IPS DF 4.7 (cell line): ENCODE measurements around the gene SEBOX.

Experiments
- DNase-seq: peaks from one replicate; pipeline ENCODE4 v3.0.0-alpha.2; 2013; ENCODE audit warnings: low spot score; ENCODE audit errors: extremely low read depth

The SEBOX gene

GRCh38 chr17:28368915-28369683 is 4.1 kb upstream of the SEBOX start:
- DNase-seq = no peak

GRCh38 chr17:28368306-28368831 is 3.4 kb upstream of the SEBOX start:
- DNase-seq = no peak

DNA sequence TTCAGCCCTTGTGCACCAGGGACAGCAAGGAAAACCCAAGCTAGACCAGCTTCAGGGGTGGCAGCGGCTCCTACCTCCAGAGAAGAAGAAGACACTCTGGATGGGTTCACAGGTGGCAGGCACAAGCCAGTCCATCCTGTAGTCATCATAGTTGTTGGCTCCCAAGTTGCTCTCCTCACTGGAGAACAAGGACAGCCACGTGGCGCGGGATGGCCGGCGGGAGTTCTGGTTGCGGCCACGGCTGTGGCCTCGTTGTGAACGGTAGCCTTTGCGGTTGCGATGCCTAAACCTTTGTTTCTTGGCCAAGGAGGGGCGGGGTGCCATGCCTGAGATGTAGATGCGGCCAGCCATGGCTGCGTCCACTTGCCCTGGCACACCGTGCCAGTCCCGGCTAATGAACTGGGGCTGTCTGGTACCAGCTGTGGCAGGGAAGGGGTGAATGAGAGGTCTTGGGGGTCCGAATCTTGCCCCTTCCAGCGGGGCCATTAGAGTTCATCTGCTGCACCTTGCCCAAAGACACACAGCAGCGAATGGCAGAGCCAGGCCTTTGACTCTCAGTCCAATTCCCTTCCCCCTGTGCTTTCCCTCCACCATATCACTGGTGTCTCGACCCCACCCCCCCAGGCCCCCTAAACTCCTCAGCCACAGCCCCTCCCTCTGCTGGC is 2.8 kb upstream of the SEBOX start:
- DNase-seq = no peak

DNA sequence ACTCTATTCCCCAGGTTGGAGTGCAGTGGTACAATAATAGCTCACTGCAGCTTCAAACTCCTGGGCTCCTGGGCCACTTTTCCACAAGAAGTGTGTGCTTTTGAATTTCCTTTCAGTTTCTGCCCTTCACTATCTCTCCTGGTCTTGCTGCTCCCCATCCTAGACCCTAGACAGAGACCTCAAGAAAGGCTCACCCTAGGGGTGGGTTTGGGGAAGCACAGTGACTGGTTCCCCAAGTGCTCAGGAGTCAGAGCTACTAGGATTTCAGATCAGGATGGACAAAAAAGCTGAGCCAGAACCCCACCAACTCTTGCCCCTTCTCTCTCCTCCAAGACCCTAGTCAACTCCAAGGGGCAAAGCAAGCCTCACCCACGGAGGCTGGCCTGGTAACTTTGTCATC is 1.6 kb upstream of the SEBOX start:
- DNase-seq = no peak

GRCh38 chr17:28365487-28365886 is 488 bp upstream of the SEBOX start:
- DNase-seq = no peak

DNA sequence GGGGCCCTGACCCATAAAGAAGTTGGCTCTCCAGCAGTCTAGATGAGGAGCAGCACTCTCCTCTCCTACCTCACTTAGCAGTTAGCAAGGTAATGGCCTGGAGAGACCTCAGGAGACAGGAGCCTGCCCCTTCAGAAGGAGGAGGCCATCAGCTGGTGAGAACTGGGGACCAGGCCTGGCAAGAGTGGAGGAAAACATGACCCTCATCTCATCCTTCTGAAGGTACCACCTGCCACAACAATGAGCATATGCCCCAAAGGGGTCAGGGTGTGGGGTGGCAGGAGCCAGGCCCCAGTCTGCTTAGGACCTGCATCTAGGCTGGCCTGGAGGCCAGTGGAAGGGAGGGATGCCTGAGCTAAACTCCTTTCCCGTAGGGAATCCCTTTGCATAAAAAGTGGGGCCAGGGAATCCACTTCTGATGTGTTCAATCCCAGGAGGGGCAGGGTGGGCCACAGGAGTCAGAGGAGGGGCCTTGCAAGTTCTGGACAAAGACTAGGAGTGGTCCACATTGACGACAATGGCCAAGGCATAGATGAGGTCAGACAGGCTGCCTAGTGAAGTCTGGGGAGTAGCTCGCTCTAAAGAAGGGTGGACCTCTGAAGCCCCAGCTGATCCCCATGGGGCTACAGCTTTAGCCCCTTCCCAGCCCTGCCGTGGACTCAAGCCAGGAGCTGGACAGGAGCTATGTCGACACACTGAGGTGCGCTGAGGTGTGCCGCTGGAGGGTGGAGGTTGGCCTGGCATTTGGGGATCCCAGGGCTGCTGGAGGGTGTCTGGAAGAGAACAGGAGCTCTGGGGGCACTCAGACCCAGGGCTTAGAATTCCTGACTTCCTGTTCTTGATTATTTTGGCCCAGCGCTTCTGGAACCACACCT is 986 bp downstream of the SEBOX start:
- no peak for DNase-seq

GRCh38 chr17:28363186-28363585 is 1.8 kb downstream of the SEBOX start:
- DNase-seq = no peak

- no peak for DNase-seq
Observed at GRCh38 chr17:28357901-28358197, 7.2 kb downstream of the SEBOX start.

- no peak for DNase-seq
Observed at GRCh38 chr17:28357061-28357900, 7.7 kb downstream of the SEBOX start, which contains the start of gene POLDIP2. POLDIP2 (minus strand) TSS chr17:28357527; CDS start chr17:28357448, 79 bp downstream.

DNA sequence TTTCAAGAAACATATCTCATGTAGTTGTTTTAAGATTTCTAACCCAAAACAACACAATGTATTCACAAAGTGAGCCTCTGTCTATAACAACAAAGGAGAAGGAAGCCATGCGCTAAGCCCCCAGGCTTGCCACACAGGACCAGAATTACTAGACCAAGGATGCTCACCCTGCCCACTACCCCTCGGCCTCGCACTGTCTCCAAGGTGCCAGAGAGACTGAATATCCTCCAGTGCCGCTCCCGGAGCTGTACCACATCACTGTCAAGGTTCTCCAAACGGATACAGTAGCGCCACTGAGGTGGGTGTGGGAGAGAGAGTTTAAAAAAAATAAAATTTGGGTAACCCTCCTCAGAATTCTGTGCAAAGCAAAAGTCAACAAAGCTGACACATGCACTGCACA is 14.7 kb downstream of the SEBOX start:
- no peak for DNase-seq

DNA sequence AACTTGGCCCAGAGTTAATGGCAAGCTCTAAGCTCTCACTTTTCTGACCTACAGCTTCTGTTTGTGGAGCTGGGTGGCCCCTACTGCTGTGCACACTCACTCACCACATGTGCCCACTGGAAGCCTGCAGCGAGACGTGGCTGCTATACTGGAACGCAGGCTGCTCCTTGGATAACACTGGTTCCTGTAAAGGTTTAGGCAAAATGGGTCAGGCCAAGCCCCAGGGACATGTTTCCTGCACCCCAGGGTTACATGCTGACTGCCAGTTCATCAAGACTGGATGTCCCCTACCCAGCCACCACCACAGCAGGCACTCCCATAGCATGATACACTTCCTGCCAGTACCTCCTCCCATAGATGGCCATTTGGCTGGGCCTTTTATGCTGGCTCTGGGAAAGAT is 16.0 kb downstream of the SEBOX start:
- no peak for DNase-seq

DNA sequence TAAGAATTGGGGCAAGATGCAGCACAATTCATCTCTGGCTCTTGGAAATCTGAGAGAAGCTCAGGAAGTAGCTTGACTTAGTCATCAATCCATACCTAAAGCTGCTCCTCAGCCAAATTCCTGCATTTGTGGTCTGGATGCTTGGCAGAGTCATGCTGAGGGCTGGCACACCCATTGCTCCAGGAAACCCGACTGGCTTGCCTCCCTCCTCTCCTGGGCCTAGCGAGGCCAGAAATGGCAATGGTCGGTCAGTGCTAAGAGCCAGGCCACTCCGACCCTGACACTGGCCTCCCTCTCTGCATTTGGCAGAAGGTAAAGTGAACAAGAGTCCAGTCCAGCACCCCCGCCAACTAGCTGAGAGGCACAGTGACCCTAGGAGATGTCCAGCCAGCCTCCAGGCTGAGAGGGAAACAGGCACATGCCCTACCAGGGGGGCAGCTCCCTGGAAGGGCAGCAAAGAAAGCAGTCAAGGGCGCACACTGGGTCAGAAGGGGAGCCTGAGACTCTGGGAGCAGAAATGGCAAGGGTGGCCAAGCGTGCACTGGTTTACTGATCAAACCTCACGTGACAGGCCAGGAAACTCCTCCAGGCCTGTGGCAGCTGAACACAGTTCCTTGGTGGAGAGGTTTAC is 17.6 kb downstream of the SEBOX start:
- no peak for DNase-seq

DNA sequence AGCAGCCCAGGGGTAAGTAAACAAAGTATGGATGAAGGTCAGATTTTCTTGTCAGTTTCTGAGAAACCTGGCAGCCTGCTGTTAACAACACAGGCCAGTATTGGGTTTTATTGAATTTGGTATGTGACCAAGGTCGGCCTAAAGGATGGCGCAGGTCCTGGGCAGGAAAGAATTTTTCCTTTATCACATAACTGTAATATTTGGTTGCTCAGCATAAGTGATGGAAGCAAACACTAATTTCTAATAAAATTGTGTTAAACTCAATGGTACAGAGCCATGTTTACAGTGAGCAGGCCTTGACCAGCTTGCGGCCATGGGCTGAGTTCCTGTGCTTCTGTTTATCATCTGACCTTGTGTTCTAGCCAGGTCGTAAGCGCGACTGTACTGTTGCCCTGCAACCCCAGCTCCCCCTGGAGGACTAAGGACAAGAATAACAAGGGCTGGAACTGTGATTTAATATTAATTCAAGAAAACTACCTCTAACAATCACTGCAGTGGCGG is 18.2 kb downstream of the SEBOX start:
- DNase-seq = no peak

GRCh38 chr17:28346199-28346580 is 18.8 kb downstream of the SEBOX start:
- DNase-seq = no peak

DNA sequence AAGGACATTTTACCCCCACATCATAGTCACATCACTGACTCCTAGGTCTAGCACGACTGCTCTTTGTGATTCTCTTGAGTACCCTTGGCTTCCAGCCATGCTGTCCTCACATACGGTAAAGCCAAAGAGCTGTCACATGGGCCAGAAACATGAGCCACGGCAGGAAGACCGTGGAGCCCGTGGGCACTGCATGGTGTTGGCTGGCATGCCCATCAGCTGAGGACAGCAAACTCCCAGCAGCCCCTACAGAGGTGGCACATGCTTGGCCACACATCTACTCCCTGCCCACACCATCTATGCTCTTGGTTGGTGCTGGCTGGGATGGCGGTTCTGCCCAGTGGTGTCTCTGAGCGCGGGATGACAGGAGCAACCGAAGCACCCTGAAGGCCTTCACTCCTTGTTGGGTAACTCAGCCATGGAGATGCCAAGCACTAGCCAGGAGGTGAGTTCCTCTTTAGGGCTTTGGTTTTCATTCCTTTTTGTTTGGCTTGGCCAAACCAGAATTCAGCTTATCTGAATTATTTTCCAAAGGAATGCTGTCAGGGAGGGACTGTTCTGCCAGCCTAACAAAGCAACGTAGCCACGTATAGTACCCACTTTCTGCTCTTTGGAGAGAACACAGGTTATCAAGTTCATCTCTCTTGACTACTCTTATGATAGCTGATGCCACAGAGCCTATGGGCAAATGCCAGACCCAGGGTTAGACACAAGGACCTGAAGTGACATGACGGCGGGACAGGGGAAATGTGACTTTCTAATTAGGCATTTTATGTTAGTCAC is 19.4 kb downstream of the SEBOX start:
- DNase-seq = no peak

- no peak for DNase-seq
Observed at GRCh38 chr17:28344435-28344901, 20.5 kb downstream of the SEBOX start.

DNA sequence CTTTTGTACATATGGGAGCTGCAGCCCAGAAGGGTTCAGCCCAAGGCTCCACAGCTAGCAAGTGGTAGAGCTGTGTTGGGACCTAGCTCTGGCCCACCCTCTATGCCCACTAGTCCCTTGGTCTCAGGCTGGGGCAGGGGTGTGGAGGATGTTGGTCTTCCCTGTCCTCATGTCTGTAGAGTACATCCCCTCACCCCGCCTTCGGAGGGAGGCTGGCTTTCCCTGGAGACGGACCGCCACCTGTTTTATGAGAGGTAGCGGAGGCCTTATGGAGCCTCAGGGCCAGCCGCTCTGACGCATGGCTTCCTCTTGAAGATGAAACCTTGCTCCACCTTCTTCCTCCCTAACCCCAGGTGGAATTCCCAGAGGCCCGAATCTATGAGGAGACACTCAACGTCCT is 21.0 kb downstream of the SEBOX start:
- no peak for DNase-seq

GRCh38 chr17:28343491-28343932 is 21.5 kb downstream of the SEBOX start:
- no peak for DNase-seq

- DNase-seq = no peak
Observed at GRCh38 chr17:28342313-28342712, 22.7 kb downstream of the SEBOX start.
